SHP77 (cell line): Measurements from ENCODE around the gene ADCY1.

Experiments
- DNase-seq, 2 experiments: peaks; one replicate each; lab custom pipeline; 2025; lab: John Stamatoyannopoulos, UW

Gene ADCY1

GRCh38 chr7:45695249-45695995 lies 121.3 kb downstream of the ADCY1 start:
- no peak for DNase-seq

DNA sequence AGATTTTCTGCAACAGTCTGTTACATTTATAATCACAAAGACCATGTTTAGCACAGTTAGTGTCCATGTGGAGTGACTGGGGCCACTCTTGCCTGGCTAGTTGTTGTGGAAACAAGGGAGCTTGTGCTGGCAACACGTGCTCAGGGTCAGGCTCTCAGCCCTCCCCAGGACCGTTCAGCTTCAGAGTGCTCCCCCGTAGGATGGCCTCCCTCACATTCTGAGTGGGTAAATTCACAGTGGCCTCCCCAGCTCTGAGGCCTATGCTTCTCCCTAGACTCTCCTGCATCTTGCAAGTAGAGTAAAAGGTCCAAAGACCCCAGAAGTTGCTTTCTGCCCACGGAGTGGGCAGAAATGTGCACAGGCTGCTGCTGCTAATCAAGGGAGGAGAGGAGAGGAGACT lies 122.3 kb downstream of the ADCY1 start:
- DNase-seq, result no peak

- no peak for DNase-seq
Measured at GRCh38 chr7:45697576-45698136, 123.5 kb downstream of the ADCY1 start.

DNA sequence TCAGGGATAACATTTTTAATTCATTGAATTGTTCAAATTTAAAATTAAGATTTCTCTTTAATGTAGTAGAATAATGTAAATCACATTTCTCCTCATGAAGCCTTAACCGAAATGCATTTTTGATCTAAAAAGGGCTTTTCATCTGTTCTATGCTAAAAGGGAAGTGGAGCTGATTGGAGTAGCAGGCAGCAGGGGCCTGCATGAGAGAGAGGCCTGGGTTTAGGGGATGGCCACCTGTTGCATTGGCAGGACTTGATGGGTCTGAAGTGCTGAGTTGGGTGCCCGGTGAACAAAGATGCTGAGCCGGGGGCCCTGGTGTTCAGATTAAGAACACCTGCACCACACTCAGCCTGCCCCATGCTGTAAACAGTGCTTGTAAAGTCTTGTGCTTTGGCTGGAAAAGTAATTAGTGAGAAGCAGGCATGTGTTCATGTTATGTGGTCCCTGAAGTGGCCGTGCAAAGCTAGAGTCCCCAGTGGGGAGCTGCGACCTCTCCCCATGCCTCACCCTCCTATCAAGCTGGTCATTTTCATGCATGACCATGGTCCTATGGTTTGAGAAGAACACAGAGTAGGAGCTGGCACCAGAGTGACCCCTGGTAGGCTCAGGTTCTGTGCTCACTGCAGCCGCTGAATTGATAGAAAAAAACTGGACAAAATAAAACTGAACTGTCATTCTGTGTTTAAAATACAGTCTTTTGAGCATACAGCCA lies 124.3 kb downstream of the ADCY1 start:
- DNase-seq, result no peak

DNA sequence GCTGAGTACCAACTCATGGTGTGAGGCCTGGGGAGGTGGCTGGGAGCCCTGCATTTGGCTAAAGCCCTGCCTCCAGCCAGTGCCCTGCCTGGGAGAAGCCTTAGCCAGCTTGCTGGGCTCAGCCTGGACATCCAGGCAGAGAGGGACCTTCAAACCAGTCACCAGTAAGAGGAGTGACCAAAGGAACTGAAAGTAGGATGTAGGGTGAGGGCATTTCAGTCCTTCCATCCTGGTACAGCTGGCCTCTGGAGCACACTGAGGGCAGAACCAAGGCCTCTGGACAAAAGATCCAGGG lies 124.8 kb downstream of the ADCY1 start:
- DNase-seq, result no peak

DNA sequence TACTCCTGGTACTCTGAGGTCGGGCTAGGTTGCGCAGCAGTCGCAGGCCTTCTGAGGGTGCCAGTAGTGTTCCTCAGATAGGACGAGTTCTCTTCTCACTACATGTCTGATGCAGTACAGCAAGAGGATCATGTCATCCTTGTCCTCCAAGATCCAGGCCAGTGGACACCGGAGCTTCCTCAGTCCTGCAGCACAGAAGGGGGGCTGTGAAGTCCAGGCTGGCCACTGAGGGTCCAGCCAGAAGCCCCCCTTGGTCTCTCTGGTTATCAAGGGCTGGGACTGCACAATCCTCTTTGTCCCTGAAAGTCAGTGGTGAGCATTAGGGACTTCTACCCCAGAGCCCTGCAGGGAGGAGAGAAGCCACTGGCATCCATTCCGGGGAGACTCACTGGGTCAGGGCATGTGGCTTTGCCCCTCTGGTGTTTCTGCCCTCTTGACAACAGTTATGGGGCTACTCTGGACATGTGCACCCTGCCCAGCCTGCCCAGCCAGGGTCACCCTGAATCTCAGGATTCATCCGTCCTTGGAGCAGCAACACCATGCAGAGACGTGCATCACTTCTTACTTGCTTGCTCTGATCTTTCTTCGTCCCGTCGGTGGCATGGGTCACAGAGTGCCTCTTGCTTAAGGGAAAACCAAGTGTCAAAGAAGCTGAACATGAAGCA lies 125.7 kb downstream of the ADCY1 start:
- no peak for DNase-seq

GRCh38 chr7:45700556-45700955 lies 126.4 kb downstream of the ADCY1 start:
- DNase-seq, result no peak

DNA sequence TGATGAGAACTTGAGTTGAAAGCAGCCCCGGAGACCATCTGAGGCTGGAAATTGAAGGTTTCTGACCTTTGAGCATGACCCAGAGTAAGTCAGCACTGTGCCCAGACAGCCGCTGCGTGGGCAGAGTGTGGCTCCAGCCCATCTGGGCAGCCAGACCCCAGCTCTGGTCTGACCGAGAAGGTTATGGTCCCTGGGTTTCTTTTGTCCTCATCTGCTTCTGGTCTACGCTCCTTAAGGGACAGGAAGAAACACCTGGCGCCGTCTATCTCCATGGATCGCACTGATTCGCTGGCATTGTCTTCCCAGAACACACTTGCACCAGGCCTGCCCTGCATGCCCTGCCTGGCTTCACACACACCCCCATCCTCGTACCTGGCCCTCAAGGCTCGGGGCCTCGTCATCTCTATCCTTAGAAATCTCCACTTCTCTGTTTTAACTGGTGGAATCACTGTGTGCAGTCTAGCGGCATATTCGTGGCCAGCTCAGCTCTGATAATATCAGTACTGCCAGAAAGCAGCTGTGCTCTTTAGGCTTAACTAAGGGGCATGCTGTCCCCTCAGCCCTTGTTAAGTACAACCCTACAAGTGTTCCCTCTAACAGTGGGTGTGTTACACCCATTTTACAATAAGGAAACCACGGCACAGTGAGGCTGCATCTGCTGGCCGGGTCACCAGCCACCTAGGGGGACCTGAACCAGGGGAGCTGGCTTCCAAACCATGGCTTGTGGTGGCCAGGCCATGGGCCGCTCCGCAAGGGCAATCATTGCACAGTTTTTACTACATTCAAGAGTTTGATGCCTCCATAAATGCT lies 127.7 kb downstream of the ADCY1 start:
- no peak for DNase-seq

DNA sequence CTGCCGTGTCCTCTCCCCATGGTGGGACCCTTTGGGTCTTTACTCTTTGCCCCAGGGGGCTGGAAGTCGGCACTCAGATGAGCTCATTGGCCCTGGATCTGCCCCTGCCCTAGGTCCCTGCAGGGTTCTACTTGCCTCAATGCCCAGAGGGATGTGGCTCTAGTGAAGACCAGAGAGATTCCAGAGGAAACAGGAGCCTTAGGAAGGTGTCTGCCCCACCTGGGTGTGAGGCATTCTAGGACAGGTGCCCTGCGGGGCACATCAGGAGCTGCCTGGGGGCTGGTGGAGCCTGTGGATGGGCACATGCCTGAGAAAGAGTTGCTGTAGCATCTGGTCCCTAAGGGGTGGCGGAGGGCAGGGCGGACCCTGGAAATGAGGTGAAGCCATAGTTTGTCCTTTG lies 128.6 kb downstream of the ADCY1 start:
- no peak for DNase-seq

DNA sequence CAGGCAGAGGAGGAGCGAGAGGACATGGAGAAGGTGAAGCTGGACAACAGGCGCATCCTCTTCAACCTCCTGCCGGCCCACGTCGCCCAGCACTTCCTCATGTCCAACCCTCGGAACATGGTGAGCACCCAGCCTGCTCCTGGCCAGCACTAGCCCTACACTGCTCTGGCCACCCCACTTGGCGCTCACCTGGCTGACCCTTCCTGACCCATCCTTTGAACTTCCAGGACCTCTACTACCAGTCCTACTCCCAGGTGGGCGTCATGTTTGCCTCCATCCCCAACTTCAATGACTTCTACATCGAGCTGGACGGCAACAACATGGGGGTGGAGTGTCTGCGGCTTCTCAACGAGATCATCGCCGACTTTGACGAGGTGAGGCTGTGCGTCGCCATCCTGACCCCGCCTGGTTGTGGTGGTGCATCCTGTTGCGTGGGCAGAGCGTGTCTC lies 129.2 kb downstream of the ADCY1 start:
- DNase-seq, result no peak

DNA sequence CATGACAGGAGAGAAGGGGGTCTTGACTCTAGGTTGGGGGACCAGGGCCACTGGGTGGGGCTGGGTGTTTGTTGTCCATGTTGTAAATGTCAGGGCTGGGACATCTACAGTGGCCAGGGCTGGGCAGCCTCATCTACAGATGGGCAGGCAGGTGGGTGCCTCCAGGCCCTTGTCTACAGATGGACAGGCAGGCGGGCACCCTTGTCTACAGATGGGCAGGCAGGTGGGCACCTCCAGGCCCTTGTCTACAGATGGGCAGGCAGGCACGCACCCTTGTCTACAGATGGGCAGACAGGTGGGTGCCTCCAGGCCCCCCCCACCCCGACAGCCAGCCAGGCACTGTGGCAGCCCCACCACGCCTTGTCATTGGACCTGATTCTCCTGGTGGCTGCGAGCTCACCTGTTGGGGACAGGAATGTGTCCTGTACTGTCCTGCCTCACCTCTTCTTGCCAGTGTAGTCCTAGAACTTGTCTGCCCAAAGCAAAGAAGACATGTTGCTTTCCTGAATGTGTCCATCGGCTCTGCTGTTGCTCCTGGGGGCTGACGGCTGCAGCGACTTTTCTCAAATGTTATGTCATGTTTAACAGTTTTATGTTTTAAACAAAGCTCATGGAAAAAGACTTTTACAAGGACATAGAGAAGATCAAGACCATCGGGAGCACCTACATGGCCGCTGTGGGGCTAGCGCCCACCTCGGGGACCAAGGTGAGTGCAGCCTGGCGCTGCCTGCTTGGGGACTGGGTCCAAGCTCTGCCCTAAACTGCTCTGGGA lies 129.9 kb downstream of the ADCY1 start:
- DNase-seq, result no peak

GRCh38 chr7:45704683-45705016 lies 130.5 kb downstream of the ADCY1 start:
- DNase-seq, result no peak

DNA sequence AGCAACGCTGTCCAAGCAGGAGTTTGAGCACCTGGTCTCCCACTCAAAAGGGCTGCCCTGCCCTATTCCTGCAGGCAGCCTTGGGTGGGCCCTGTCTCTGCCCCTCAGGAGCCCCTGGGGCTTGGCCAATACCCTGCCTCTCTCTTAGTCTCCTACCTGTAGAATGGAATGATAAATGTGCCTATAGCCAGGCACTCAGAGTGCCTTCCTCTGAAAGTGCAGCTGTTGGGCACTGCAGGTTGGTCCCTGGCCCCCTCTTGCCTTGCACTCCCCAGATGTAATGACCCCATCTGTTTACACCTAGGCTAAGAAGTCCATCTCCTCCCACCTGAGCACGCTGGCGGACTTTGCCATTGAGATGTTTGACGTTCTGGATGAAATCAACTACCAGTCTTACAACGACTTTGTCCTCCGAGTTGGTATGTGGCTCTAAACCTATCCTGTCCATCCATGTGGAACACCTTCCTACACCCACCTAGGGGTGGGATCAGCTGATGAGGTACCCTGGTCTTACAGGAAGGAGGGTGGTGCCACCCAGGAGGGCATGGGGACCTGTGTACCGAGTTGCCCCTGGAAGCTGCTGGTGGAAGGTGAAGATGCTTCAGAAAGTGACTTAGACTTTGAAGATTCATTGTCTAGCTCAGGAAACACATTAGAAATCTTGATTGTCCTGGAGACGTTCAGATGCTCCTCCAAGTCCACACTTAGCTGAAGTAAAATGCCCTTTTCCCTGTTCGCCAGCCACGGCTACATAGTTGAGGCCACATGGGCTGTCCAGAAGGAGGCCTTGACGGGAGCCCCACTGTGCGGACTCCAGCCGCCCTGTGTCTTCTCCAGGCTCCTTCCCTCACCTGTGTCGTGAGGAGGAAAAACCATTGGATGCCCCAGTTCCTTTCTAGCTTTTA lies 134.1 kb downstream of the ADCY1 start:
- no peak for DNase-seq

DNA sequence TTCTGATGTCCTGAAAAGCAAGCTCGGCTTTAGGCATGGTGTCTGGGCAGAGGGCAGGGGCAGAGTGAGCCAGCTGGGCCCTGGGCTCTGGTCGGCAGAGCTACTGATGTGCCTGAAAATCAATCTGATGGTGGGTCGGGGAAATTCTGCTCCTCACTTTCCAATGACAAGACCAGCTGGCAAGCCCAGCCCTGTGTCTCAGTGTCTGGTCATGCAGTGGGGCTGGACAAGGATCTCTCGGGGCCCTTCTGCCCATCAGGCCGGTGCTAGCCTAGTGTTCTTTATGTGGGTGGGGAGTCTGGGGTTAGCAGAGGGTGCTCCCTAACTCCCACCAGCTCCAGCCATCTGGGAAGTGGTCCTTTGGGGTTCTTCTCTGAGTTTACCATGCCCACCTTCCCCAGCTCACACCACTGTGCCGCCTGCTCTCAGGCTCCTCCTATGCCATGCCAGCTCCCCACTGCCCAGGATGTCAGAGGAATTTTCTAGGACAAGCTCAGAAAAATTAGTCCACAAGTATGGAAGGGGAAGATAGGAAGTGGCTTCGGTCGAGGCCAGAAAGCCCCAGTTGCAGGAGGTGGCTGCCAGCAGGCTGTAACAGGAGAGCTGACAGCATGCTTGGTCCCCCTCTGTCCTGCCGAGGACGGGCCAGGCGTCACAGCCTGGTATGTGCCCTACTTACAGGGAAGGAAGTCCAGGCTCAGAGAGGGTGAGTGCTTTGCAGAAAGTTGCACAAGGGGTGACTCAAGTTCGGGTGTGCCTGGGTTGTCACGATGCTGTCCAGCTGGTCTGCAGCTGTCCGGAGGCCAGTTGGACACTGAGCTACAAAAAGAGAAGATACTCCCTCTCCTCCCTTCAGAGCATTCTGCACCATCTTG lies 135.2 kb downstream of the ADCY1 start:
- DNase-seq, result no peak

GRCh38 chr7:45710271-45711160 lies 136.3 kb downstream of the ADCY1 start:
- DNase-seq, result no peak

DNA sequence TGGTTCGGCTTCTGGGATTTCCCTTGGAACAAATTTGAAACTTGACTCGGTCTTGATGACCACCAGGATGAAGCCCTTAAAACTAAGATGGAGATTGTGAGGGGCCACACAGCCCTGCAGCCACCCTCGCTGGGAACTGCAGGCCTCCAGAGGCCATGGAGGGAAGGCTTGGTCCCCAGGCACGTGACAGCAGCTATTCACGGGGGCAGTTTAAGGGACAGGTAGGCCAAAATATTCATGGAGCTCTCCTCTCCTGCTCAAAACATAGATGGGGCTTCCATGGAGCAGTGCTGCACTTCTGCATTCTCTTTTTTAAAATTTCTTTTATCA lies 137.0 kb downstream of the ADCY1 start:
- no peak for DNase-seq

DNA sequence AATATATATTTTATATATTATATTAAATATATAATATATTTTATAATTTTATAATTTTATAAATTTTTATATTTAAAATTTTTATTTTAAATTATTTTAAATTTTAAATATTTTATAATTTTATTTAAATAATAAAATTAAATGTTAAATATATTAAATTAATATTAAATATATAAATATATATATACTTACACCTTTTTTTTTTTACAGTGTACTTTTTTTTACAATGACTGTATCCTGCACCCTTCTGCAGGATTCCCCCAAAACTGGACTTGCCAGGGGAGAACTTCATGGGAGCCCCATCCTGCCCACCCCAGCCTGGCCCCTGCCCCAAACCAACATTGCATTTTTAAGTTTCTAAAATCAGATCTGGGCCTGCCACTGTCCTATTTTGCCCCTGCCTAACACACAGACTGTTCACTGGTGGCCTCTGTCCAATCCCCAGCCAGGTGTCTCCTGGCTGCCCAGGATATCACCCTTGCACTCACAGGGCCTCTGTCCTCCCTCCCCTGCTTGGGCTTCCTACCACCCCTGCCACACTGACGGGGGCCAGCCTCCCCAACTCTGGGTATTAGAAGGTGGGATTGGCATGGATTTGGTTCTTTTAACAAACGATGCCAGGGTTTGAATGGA lies 138.0 kb downstream of the ADCY1 start:
- no peak for DNase-seq
